Measurements from ENCODE around the gene SMARCA2.

DNA sequence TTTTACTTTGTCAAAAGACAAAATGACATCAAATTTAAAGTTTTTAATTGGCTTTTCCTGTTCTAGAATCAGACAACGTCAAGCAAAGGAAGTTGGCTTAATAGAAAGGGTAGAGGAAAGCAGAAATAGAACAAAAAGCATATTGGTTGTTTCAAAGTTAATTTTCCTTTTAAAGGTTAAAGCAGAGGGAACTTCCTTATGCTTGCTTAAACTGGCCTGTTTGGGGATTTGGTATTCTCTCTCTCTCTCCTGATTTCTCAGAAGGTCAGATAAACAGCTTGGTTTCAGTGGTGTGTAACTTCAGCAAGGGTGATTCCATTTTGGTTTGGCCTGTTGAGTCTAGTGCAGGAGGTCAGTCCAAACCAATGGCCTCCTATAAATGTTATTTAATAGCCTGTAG, 127.1 kb downstream of the SMARCA2 start:
- TF ChIP-seq, protein P1, sequence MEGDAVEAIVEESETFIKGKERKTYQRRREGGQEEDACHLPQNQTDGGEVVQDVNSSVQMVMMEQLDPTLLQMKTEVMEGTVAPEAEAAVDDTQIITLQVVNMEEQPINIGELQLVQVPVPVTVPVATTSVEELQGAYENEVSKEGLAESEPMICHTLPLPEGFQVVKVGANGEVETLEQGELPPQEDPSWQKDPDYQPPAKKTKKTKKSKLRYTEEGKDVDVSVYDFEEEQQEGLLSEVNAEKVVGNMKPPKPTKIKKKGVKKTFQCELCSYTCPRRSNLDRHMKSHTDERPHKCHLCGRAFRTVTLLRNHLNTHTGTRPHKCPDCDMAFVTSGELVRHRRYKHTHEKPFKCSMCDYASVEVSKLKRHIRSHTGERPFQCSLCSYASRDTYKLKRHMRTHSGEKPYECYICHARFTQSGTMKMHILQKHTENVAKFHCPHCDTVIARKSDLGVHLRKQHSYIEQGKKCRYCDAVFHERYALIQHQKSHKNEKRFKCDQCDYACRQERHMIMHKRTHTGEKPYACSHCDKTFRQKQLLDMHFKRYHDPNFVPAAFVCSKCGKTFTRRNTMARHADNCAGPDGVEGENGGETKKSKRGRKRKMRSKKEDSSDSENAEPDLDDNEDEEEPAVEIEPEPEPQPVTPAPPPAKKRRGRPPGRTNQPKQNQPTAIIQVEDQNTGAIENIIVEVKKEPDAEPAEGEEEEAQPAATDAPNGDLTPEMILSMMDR (IDR thresholded peaks at IDR 0.05; ENCODE audit: low read length): no peak
- TF ChIP-seq EZH2 (optimal IDR thresholded peaks at IDR 0.05; ENCODE audit: low read depth, low read length): no peak
- no peak for TF ChIP-seq EZH2phosphoT487 (IDR thresholded peaks at IDR 0.05; ENCODE audit: low read length)

Measured in MM.1S (cell line).